Lower leg skin (tissue), 3 donors: ENCODE measurements around the gene BFSP2.

Experiments
- POLR2A ChIP-seq, 2 donors: fragments of 450-650 bp; IDR thresholded peaks; one replicate each; pipeline ENCODE4 v1.6.1; 2016 to 2017; ENCODE audit warnings: antibody characterized with exemption in 2 of 2, mild to moderate bottlenecking in 1 of 2, moderate library complexity in 1 of 2
- TF ChIP-seq, protein P1 (sequence below), 3 donors: fragments of 450-650 bp; IDR thresholded peaks; one replicate each; pipeline ENCODE4 v1.5.1; 2016; ENCODE audit warnings: antibody characterized with exemption in 3 of 3, mild to moderate bottlenecking in 3 of 3, moderate library complexity in 2 of 3

DNA sequence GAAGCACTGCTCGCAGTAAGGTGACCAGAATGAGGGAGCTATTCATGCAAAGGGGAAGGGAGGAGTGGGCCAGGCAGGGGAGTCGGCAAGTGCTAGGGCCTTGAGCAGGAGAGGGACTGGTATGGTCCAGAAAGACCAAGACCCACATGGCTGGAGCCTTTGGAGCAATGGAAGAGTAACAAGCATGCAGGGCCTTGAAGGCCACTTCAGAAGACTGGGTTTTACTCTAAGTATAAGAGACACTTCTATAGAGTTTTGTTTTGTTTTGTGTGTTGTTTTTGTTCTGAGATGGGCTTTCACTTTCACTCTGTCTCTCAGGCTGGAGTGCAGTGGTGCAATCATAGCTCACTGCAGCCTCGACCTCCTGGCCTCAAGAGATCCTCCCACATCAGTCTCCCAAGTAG lies 42.0 kb downstream of the BFSP2 start:
- TF ChIP-seq, protein P1, sequence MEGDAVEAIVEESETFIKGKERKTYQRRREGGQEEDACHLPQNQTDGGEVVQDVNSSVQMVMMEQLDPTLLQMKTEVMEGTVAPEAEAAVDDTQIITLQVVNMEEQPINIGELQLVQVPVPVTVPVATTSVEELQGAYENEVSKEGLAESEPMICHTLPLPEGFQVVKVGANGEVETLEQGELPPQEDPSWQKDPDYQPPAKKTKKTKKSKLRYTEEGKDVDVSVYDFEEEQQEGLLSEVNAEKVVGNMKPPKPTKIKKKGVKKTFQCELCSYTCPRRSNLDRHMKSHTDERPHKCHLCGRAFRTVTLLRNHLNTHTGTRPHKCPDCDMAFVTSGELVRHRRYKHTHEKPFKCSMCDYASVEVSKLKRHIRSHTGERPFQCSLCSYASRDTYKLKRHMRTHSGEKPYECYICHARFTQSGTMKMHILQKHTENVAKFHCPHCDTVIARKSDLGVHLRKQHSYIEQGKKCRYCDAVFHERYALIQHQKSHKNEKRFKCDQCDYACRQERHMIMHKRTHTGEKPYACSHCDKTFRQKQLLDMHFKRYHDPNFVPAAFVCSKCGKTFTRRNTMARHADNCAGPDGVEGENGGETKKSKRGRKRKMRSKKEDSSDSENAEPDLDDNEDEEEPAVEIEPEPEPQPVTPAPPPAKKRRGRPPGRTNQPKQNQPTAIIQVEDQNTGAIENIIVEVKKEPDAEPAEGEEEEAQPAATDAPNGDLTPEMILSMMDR (IDR thresholded peaks at IDR 0.05): no peak
- no peak for TF ChIP-seq POLR2A (IDR thresholded peaks at IDR 0.05)
